HG02938 (cell line): ENCODE results near the gene ANKRD11.

Experiments
- ATAC-seq: cut with Tn5 transposase; IDR thresholded peaks from one replicate; pipeline ENCODE4 v1.9.1; 2021; ENCODE audit warnings: mild to moderate bottlenecking, moderate library complexity; ENCODE audit not compliant: unreplicated experiment

ANKRD11 gene

DNA sequence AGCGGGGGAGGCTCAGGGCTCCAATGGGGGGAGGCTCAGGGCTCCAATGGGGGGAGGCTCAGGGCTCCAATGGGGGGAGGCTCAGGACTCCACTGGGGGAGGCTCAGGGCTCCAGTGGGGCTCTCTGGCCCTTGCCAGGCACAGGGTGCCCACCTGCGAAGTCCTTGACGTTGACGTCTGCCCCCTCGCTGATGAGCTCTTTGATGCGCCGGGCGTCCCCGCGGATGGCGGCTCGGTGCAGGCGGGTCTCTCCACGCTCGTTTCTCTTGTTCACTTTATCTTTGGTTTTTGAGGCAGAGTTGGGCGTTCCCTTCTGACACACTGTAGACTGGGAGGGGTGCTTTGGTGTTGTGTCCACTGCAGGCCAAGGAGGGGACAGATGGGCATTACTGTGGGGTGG is 199.9 kb downstream of the ANKRD11 start:
- no peak for ATAC-seq

DNA sequence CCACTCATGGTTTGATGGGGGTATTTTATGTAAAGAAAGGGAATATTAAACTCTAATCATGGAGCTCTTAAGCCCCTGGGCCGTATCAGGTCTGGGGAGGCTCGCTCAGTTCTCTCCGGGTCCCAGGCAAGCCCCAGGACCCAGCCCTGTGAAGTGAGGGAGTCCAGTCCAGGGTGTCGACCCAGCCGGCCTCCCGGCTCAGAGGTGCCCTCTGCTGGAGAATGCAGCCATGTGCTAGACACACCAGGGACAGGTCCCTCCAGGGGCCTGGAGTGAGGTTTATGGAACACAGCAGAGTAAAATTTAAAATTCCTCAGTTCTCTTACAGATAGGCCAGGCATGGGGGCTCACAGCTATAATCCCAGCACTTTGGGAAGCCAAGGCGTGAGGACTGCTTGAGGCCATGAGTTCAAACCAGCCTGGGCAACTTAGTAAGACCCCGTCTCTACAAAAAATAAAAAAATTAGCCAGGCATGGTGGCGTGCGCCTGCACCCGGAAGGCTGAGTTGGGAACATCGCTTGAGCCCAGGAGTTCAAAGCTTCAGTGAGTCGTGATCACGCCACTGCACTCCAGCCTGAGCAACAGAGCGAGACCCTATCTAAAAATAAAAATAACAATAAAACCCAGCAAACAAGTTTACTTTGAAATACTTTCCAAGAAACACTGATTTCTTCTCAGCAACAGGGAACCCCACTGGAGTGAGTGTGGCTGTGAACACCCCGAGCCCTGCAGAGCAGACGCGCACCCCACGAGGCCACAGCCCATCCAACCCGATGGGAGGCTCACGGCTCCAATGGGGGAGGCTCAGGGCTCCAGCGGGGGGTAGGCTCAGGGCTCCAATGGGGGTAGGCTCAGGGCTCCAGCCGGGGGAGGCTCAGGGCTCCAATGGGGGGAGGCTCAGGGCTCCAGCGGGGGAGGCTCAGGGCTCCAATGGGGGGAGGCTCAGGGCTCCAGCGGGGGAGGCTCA is 200.6 kb downstream of the ANKRD11 start:
- ATAC-seq, result no peak

DNA sequence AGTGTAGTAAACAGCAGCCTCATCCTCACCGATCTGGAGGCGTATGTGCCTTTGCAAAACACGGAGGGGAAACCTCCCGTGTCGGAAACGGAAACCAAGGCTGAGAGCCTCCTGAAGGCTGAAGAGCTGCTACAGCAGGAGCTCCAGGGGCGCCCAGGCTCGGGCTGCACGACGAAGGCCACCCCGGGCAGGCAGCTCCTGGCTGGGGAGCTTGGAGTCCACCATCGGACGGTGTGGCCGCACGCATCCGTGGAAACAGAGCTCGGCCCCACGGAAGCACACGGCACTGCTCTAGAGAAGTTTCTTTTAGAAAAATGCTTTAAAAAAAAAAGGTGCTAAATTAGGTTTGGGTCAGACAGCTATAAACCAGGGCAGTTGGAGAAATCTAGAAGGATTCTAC is 201.4 kb downstream of the ANKRD11 start:
- no peak for ATAC-seq

DNA sequence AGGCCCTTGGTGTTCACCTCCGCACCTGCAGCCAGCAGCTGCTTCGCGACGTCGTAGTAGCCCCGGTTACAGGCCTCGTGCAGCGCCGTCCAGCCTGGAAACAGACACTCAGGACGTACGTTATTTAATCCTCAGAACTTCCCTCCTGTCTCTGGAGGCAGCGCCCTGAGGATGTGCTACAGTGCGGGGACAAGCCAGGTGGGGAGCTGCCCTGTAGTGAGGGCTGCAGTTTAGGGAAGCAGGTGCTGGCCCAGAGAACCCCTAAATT is 201.8 kb downstream of the ANKRD11 start:
- no peak for ATAC-seq

DNA sequence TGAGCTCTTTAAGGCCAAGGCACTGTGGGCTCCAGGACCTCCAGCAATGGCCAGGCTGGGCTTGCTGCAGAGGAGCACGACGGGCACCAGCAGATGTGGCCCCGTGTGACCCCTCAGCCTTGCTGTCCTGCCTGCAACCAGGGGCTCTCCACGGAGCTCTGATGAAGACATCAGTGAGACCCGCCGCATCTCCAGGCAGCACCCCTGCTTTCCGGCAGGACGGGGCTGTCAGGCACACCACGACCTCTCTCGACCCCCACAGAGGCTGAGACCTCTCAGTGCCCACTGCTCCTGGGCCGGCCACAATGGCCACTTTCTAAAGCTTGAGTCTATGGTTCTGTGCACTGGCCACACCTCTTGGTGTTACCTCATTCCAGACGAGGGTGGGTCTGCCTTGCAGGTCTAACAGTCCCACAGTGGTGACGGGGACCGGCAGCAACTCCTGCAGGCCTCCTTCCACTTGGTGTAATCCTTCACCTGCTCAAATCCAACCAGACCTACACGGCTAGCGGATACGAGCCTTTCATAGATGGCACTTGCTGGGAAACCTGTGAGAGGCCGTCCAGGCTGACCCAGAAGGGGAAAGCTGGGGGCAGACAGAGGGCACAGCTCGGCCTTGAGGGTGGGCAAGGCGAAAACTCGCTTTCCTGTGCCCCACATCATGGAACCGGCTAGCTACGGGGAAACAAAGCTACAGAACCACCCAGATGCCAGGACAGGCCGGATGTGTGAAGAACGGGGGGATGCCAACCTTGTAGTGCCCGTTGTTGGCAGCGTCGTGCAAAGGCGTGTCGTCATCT is 202.4 kb downstream of the ANKRD11 start:
- no peak for ATAC-seq

DNA sequence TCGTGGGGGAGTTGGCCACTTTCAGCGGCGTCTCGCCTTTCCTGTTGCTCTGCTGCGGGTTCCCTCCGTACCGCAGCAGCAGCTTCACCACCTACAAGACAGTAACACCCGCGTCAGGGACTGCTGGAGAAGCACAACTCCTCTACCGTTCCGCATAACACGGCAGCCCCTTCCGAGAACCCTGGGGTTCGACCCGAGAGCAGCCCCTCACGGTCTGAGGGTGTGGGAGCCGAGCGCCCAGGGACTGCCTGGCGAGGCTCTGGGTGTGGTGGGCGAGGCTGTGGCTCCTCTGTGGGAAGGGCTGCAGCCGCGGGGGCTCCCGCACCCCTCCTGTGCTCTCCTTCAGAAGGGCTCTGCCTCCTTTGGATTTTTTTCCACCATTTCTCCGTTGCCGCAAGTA is 204.3 kb downstream of the ANKRD11 start:
- ATAC-seq, result no peak

DNA sequence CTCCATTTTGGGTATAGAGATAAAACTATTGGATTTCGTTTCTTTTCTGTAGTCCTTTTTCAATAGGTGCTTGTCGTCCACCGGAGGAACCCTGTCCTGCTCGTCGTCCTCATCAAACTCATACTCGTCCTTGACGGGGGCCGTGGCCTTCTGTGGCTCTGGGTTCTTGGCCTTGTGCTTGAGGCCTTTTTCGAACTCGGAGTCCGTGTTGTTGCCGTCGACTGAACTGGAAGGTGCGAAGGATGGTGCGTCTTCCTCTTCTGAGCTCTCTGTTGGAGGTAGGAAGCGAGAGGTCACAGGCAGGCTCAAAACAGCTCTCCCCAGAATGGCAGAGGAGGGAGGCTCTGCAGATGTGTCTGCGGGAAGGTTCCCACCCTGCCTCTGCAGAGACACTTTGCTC is 205.0 kb downstream of the ANKRD11 start:
- ATAC-seq, result no peak

DNA sequence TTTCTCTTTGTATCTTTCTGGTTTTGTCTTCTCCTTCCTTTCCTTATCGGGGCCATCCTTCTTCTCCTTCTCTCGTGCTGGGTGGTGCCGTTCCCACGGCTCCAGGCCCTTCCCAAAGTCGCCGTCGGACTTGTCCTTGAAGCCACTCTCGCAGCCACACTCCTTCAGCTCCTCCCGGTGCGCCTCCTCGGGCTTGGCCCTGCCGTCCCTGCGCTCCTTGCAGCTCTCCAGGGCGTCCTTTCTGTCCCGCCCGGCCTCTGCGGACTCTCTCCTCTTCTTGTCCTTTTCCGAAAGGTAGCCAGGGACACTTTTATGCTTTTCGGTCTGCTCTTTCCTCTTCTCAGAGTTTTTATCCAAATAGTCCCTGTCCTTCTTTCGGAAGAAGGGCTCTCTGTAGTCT is 206.9 kb downstream of the ANKRD11 start:
- no peak for ATAC-seq

DNA sequence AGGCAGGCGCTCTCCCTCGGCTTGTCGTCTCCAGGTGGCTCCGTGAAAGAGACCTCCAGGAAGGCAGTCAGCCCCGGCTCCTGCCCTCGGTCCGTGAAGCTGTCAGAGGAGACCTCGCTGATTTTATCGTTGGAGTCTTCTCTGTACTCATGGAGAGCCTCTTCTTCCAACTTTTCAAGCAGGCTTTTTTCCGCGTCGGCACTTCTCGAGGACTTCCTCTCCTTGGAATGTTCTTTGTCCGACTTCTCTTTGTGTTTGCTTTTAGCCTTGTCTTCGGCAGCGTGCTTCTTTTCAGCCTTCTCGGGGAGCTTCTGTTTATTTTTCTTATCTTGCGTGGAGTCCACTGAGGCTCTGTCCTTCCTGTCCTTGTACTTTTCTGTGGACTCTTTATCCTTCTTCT is 207.8 kb downstream of the ANKRD11 start:
- no peak for ATAC-seq

DNA sequence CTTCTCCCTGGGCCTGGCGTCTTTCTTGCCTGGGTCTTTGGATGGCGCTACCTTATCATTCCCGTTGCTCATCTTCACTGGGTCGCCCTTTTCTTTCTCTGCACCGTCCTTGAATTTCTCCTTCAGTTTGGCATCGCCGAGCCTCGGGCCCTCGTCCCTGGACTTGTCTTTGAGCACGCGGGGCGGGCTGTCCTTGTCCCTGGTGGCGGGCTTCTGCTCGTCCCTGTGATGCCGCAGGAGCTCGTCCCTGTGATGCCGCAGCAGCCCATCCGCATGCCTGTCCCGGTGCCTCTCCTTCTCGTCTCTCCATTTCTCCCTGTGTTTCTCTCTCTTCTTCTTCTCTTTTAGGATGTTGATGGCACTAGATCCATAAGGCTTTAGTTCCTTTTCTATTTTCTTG is 208.5 kb downstream of the ANKRD11 start:
- no peak for ATAC-seq

DNA sequence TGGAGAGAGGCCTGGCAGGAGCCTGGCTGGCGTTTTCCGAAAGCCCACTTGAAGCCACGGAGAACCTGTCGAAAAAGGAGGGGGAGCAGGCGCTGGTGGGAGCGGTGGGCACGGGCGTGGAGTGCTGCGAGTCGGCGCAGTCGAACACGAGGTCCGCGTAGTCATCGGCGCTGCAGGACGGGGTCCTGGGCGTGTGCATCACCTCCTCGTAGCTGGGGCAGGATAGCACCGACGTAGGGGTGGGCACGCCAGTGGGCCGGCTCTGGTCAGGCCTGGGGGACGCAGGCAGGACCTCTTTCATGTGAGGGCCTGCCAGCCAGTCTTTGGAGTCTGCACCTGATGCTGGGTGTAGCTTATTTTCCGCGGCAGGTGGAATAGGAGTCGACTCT is 209.2 kb downstream of the ANKRD11 start:
- ATAC-seq, result no peak

DNA sequence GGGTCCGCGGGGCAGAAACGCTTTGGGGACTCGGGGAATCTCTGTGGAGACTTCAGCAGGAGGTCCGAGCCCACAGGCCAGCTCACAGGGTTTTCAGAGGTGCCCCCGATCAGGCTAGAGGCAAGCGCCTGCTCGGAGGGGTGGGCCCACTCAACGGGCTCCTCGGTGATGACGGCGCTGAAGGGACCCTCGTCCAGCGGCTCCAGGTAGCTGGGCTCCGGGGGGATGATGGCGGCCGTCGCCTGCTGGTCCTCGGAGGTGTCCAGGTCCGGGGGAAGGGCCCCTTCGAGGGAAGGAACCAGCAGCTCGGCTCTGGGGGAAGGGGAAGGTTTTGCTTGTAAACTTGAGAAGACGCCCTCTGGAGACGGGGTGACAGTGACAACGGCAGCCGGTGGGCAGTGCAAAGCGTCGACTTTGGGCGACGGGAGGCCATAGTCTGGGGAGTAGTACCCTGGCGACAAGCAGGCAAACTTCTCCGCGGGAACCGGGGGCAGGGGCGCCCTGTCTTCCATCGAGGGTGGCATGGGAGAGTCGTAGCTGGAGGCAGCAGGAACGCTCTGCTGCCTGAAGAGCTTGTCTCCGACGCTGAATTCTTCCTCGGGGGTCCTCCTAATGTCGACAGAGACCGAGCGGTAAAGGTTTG is 209.7 kb downstream of the ANKRD11 start:
- ATAC-seq, result no peak

DNA sequence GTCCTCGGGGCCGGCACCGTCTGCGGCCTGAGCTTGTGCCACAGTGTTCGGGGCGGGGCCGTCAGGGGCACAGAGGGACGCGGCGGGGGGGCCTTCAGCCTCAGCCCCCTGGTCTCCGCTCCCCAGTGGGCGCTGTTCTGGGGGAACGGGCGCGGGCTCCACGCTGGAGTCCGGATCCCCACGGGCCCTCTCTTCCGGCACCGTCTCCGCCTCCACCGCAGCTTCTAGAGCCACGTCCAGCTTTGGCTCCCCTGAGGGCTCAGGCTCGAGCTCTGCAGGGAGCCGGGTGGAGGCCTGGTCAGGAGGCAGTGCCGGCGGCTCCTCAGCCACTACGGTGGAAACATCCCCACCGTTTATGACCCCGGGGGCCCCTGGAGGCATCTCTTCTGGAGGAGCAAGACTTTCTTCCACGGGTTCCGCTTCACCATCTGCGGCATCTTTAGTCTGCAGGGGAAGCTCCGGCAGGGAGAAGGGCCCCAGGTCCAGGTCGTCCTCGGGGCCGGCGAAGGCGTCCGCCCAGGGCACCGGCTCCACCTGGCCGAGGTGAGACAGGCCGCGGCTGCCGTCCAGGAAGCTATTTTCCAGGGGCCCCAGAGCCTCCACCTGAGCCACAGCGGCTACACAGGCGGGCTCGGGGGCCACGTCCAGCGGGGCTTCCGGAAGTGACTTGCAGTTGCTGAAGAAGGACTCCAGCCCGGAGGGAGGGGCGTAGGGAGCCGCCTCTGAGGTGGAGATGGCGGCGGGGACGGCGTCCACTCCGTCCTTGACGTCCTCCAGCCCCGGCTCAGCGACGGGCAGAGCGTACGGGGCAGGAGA is 210.5 kb downstream of the ANKRD11 start:
- no peak for ATAC-seq

DNA sequence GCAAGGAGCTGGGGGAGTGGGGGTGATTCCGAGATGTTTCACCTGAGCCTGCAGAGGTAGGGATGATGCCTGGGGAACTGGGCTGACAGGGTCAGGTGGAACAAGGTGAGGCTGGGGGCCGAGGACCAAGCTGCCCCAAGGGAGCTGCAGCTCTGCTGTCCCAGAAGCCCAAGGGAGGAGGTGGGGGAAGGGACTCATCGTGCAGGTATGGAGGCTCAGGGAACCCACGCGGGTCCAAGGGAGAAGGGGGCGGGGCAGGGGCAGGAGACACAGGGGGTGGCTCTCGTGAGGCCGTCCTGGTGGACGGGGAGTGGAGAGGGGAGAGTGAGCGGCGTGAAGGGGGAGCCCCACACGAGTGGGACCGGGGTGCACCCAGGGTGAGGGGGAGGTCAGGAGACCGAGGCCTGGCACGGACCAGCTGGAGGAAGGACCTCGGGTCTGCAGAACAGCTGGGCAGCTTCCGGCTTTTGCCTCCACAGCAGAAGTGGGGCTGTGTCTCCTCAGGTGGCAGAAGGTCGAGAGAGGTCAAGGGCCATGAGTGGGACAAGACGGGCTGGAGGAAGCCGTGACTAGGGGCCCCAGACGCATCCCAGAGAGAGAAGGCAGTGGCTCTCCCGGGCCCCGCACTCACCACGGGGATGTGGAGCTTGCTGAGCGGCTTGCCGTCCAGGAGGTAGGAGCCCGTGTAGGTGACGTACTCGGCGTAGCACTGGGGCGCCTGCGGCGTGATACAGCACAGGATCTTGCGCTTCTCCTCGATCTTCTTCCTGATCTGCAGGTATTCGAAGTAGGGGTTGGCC is 211.7 kb downstream of the ANKRD11 start:
- no peak for ATAC-seq

DNA sequence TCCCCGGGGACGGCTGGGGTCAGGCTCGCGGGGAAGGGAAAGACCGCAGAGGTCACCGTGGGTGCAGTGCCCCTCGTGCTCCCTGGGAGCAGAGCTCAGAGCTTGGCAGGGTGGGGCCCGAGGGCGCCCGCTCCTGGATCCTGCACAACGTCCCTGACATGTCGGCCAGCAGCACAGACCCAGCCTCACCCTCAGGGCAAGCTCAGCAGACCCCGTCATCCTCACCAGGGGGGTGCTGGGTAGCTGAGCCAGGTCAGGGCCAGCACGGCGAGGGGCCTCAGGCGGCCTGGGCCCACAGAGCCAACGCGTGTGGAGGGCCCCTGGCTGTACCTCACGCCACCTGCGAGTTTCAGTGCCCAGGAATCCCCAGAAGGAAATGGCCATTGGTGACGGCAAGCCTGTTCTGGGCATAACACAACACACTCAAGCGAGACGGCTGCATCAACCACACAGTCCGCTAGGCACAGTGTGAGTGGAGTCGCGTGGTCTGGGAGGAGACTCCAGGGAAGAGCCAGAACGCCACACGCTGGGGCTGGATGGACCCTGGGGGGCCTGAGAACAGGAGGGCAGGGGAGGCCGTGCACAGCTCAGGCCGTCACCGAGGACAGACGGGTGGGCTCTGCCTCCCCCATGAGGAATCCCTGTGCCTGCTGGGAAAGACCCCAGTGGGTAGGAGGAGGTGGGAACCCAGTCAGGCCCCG is 212.6 kb downstream of the ANKRD11 start:
- ATAC-seq, result no peak

DNA sequence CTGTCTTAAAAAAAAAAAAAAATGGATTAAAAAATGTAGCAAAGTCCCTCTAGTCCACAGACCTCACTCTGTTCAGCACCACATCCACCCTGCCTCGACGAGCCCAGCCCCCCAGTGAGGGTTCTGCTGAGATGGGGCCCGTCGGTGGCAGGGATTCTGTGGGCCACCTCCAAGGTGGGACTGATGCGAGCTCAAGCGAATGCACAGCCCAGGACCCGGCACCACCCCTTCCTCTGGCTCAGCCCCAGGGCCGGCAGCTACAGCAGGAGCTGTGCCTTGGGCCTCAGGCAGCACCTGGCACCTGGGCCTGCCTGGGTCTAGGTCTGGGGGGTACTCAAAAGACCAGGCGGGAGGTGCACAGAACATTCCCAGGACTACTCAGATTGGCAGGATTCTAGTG is 213.3 kb downstream of the ANKRD11 start:
- no peak for ATAC-seq

DNA sequence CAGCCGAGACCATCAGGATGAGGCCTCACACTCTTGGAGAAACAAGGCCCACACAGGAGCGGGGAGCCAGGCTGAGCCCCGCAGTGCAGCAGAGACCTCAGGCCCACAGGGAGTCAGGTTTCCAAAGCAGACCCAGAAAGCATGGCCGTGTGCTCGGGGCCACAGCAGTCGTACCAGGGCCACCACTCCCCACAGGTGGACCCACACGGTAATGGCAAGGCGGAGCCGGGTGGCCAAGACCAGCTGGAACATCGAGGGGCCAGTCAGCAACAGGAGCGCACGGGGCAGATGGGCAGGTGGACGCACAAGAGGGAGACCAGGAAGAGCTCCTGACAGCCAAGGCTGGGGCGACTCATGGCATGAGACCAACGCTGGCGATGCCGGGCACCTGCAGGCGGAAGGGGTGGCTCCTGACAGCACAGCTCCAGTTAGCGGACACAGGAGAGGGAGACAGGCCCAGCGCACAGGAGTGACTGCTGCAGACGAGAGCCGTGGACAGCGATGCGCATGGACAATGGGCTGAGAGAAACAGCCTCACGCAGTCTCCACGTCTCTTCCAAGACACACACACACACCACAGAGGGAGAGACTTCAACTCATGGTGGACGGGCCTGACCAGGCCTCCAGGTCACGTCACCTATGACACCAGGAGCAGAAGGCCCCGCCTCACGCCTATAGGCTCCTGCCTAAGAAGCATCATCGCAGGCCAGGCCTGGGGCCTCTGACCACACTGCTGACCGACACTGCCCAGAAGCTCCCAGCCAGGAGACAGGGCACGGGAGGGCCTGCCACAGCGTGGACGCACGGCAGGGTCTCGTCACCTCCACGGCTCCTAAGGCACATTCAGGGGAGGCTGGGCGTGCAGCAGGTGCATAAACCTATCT is 214.3 kb downstream of the ANKRD11 start:
- ATAC-seq, result no peak

DNA sequence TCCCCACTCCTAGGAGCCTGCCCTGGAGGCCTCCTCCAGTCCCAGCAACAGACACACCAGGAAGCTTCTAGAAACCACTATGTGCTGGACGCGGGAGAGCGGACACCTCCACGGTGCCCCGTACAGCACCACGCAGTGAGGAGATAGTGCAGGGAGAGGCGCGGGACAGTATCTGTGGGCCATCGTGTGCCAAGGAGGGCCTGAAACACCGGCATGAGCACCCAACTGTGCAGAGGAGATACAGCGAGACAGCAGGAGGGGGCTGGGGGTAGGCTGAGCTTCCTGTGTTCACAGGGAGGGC is 215.1 kb downstream of the ANKRD11 start:
- ATAC-seq, result no peak
